ENCODE results near the gene TFCP2. TPM values are rescaled to one million over a fixed set of nuclear protein-coding genes. Genes with fewer than 3 reads are reported as not detected.

Gene TFCP2
- total RNA-seq, 2 experiments from 2014 or later, result 9.4 to 11.7 TPM

- H3K4me3 ChIP-seq (ENCODE audit: low read length), result no peak overlapping the region
- H3K36me3 ChIP-seq (ENCODE audit: insufficient read depth, low read length), result peaks cover 10% of the 10 kb centered on the region
- CTCF ChIA-PET, result no interaction called here
- H3K4me1 Mint-ChIP-seq (ENCODE audit: low read depth), result peaks cover 15% of the 10 kb centered on the region
- POLR2A ChIA-PET, result no interaction called here
- H3K4me1 ChIP-seq (ENCODE audit: insufficient read depth, low read length), result peaks cover 4% of the 10 kb centered on the region
- peaks cover 16% of the 10 kb centered on the region for H3K36me3 Mint-ChIP-seq (ENCODE audit: low read depth)
- H3K27me3 Mint-ChIP-seq, result no peaks in the 10 kb centered on the region
- H3K27ac ChIP-seq (ENCODE audit: low read depth in 1 of 2, low read length in 2 of 2), result no peak overlapping the region
- intact Hi-C loops (cut with DNase I, micrococcal nuclease), result no loop called here
- no peak overlapping the region for H3K4me3 Mint-ChIP-seq
- H3K27ac Mint-ChIP-seq, result no peak overlapping the region
- TF ChIP-seq CTCF (IDR thresholded peaks at IDR 0.05), result no peak
- H3K9me3 ChIP-seq (ENCODE audit: control insufficient read depth in 1 of 2, insufficient read depth in 1 of 2, low read length in 2 of 2), result no peaks in the 10 kb centered on the region
- DNase-seq, result no peak
- H3K9me3 Mint-ChIP-seq, result no peaks in the 10 kb centered on the region
- H3K27me3 ChIP-seq (ENCODE audit: control insufficient read depth in 1 of 2, insufficient read depth in 2 of 2, low read length in 2 of 2), result no peaks in the 10 kb centered on the region
- ATAC-seq (ENCODE audit: poor library complexity), result no peak
Observed at GRCh38 chr12:51197736-51198567, 25.0 kb upstream of the TFCP2 start.

GRCh38 chr12:51196547-51196946, 23.6 kb upstream of the TFCP2 start:
- ATAC-seq (ENCODE audit: poor library complexity) (no peak), DNase-seq (no peak)
- H3K27me3 Mint-ChIP-seq, result no peaks in the 10 kb centered on the region
- Histone ChIP-seq H3K9me3 (ENCODE audit: control insufficient read depth in 1 of 2, insufficient read depth in 1 of 2, low read length in 2 of 2) (no peaks in the 10 kb centered on the region), H3K27ac (ENCODE audit: low read depth in 1 of 2, low read length in 2 of 2) (no peak overlapping the region), H3K4me3 (ENCODE audit: low read length) (no peak overlapping the region), H3K36me3 (ENCODE audit: insufficient read depth, low read length) (peaks cover 13% of the 10 kb centered on the region), H3K4me1 (ENCODE audit: insufficient read depth, low read length) (no peaks in the 10 kb centered on the region), H3K27me3 (ENCODE audit: control insufficient read depth in 1 of 2, insufficient read depth in 2 of 2, low read length in 2 of 2) (no peaks in the 10 kb centered on the region)
- POLR2A ChIA-PET, result no interaction called here
- H3K27ac Mint-ChIP-seq, result no peak overlapping the region
- H3K4me3 Mint-ChIP-seq, result no peak overlapping the region
- H3K36me3 Mint-ChIP-seq (ENCODE audit: low read depth), result peaks cover 22% of the 10 kb centered on the region
- CTCF ChIA-PET, result interaction anchor here (1.3 kb wide), 1 partner anchor 15 kb away, joined by 3 read pairs; no protein-coding TSS in a partner anchor
- peaks cover 7% of the 10 kb centered on the region for H3K4me1 Mint-ChIP-seq (ENCODE audit: low read depth)
- H3K9me3 Mint-ChIP-seq, result no peaks in the 10 kb centered on the region
- intact Hi-C loops (cut with DNase I, micrococcal nuclease), result no loop called here
- no peak for TF ChIP-seq CTCF (IDR thresholded peaks at IDR 0.05)

GRCh38 chr12:51195841-51196240, 22.9 kb upstream of the TFCP2 start:
- Mint-ChIP-seq H3K4me3 (no peak overlapping the region), H3K9me3 (no peaks in the 10 kb centered on the region), H3K27me3 (no peaks in the 10 kb centered on the region), H3K4me1 (ENCODE audit: low read depth) (peaks cover under 1% of the 10 kb centered on the region), H3K36me3 (ENCODE audit: low read depth) (peaks cover 29% of the 10 kb centered on the region), H3K27ac (no peak overlapping the region)
- Histone ChIP-seq H3K27ac (ENCODE audit: low read depth in 1 of 2, low read length in 2 of 2) (no peak overlapping the region), H3K9me3 (ENCODE audit: control insufficient read depth in 1 of 2, insufficient read depth in 1 of 2, low read length in 2 of 2) (no peaks in the 10 kb centered on the region), H3K36me3 (ENCODE audit: insufficient read depth, low read length) (peaks cover 20% of the 10 kb centered on the region), H3K4me1 (ENCODE audit: insufficient read depth, low read length) (no peaks in the 10 kb centered on the region), H3K27me3 (ENCODE audit: control insufficient read depth in 1 of 2, insufficient read depth in 2 of 2, low read length in 2 of 2) (no peaks in the 10 kb centered on the region), H3K4me3 (ENCODE audit: low read length) (no peak overlapping the region)
- no peak for DNase-seq
- intact Hi-C loops (cut with DNase I, micrococcal nuclease), result no loop called here
- ATAC-seq (ENCODE audit: poor library complexity), result no peak
- ChIA-PET POLR2A (no interaction called here), CTCF (interaction anchor here (1.3 kb wide), 1 partner anchor 16 kb away, joined by 3 read pairs; no protein-coding TSS in a partner anchor)
- TF ChIP-seq CTCF (IDR thresholded peaks at IDR 0.05), result no peak
